SK-N-SH (cell line): ENCODE data around the gene PRELP. TPM values are rescaled to one million over a fixed set of nuclear protein-coding genes. Genes with fewer than 3 reads are reported as not detected.

ENCODE experiments used
- CTCF ChIA-PET: fragments of 300-600, 350-600 bp; formaldehyde crosslinking; extraction: SDS; loops from one replicate; lab custom pipeline; 2021; lab: Yijun Ruan, JAX
- POLR2A ChIA-PET: fragments of 350-600 bp; sonication (Branson Sonifier 250); formaldehyde crosslinking; extraction: SDS; loops from one replicate; lab custom pipeline; 2020; ENCODE audit warnings: antibody characterized with exemption, inconsistent platforms; lab: Yijun Ruan, JAX
- DNase-seq: peaks from one replicate; pipeline ENCODE4 v3.0.0; 2012
- H2AFZ ChIP-seq: fragments of 200-600 bp; sonication (generic); 2 replicates; pipeline ENCODE4 v1.8.1; 2016; ENCODE audit warnings: antibody characterized with exemption, mild to moderate bottlenecking, low read depth
- H3F3A ChIP-seq: fragments of 200-600 bp; sonication (generic); replicated peaks from 2 replicates; pipeline ENCODE3; 2016; ENCODE audit warnings: antibody characterized with exemption, mild to moderate bottlenecking; ENCODE audit not compliant: insufficient read depth
- H3K27ac ChIP-seq, 2 experiments: fragments of 200-500 bp in 1 of 2; fragments of 200-600 bp in 1 of 2; sonication (Bioruptor generic) in 1 of 2; sonication (generic), shearing (Covaris generic) in 1 of 2; 2 replicates each; pipeline versions ENCODE4 v1.5.1 to v1.6.1; 2014 to 2016; ENCODE audit warnings: low read depth in 2 of 2, inconsistent platforms in 1 of 2, low read length in 1 of 2, mild to moderate bottlenecking in 1 of 2, mixed read lengths in 1 of 2
- H3K27me3 ChIP-seq: fragments of 200-600 bp; sonication (generic), shearing (Covaris generic); 2 replicates; pipeline ENCODE4 v1.6.1; 2016; ENCODE audit warnings: mixed run types; ENCODE audit not compliant: insufficient read depth
- H3K36me3 ChIP-seq, 2 experiments: fragments of 200-500 bp in 1 of 2; fragments of 200-600 bp in 1 of 2; sonication (Bioruptor generic) in 1 of 2; sonication (generic) in 1 of 2; replicated peaks in 1 of 2; 2 replicates each; pipeline versions ENCODE3 to v1.5.1; 2014 to 2016; ENCODE audit warnings: low read length in 1 of 2, mild to moderate bottlenecking in 1 of 2; ENCODE audit not compliant: insufficient read depth in 2 of 2, control insufficient read depth in 1 of 2
- H3K4me1 ChIP-seq, 2 experiments: fragments of 200-500 bp in 1 of 2; fragments of 200-600 bp in 1 of 2; sonication (Bioruptor generic) in 1 of 2; sonication (generic), shearing (Covaris generic) in 1 of 2; 2 replicates each; pipeline versions ENCODE4 v1.5.1 to v1.6.1; 2014 to 2016; ENCODE audit warnings: low read depth in 1 of 2, low read length in 1 of 2, mixed run types in 1 of 2; ENCODE audit not compliant: insufficient read depth in 2 of 2, control insufficient read depth in 1 of 2
- H3K4me2 ChIP-seq: fragments of 200-600 bp; sonication (generic), shearing (Covaris generic); 2 replicates; pipeline ENCODE4 v1.6.1; 2017; ENCODE audit warnings: mixed run types
- H3K4me3 ChIP-seq, 2 experiments: fragments of 200-500 bp in 1 of 2; fragments of 200-600 bp in 1 of 2; sonication (Bioruptor generic) in 1 of 2; sonication (generic), shearing (Covaris generic) in 1 of 2; 2 replicates each; pipeline versions ENCODE4 v1.5.1 to v1.8.1; 2014 to 2016; ENCODE audit warnings: low read depth in 2 of 2, inconsistent platforms in 1 of 2, low read length in 1 of 2, mild to moderate bottlenecking in 1 of 2, mixed read lengths in 1 of 2, moderate library complexity in 1 of 2
- H3K79me2 ChIP-seq: fragments of 200-600 bp; sonication (generic); 2 replicates; pipeline ENCODE4 v1.8.1; 2017; ENCODE audit warnings: mild to moderate bottlenecking; ENCODE audit not compliant: insufficient read depth
- H3K9ac ChIP-seq: fragments of 200-600 bp; sonication (generic); 2 replicates; pipeline ENCODE4 v1.6.1; 2017; ENCODE audit warnings: mixed run types
- H3K9me2 ChIP-seq: fragments of 200-600 bp; sonication (generic); 2 replicates; pipeline ENCODE4 v1.6.1; 2017; ENCODE audit warnings: mixed run types
- H3K9me3 ChIP-seq: fragments of 200-600 bp; sonication (generic); 2 replicates; pipeline ENCODE4 v1.6.1; 2017; ENCODE audit warnings: mixed run types, mild to moderate bottlenecking, moderate library complexity
- H4K20me1 ChIP-seq: fragments of 200-600 bp; sonication (generic); 2 replicates; pipeline ENCODE4 v1.6.1; 2017; ENCODE audit warnings: mild to moderate bottlenecking, mixed run types; ENCODE audit not compliant: insufficient read depth
- CHD2 ChIP-seq: fragments of 150-350 bp; IDR thresholded peaks from 2 replicates; pipeline ENCODE4 v1.6.1; 2018; ENCODE audit warnings: low read length; ENCODE audit not compliant: partially characterized antibody
- ELF1 ChIP-seq: IDR thresholded peaks from 2 replicates; pipeline ENCODE4 v1.4.0; 2012
- EP300 ChIP-seq, 2 experiments: IDR thresholded peaks; 2 replicates each; pipeline versions ENCODE4 v1.4.0 to v1.6.1; 2012; ENCODE audit warnings: borderline replicate concordance in 1 of 2, low read depth in 1 of 2, low read length in 1 of 2
- FOXM1 ChIP-seq: IDR thresholded peaks from 2 replicates; pipeline ENCODE4 v1.4.0; 2012; ENCODE audit warnings: low read depth, mild to moderate bottlenecking
- GATA2 ChIP-seq: sonication (generic); formaldehyde crosslinking; IDR thresholded peaks from 2 replicates; pipeline ENCODE4 v1.5.0; 2020; ENCODE audit warnings: mild to moderate bottlenecking, missing genetic modification reagents
- JUND ChIP-seq: IDR thresholded peaks from 2 replicates; pipeline ENCODE4 v1.4.0; 2012
- MXI1 ChIP-seq: IDR thresholded peaks from 2 replicates; pipeline ENCODE4 v1.6.1; 2012; ENCODE audit warnings: mild to moderate bottlenecking, low read depth, low read length, improper control_type of control experiment
- NFIC ChIP-seq: IDR thresholded peaks from 2 replicates; pipeline ENCODE4 v1.4.0; 2012; ENCODE audit warnings: borderline replicate concordance
- POLR2AphosphoS5 ChIP-seq: IDR thresholded peaks from 2 replicates; pipeline ENCODE4 v1.6.1; 2012; ENCODE audit warnings: low read depth, low read length
- RCOR1 ChIP-seq: fragments of 150-350 bp; IDR thresholded peaks from 2 replicates; pipeline ENCODE4 v1.6.1; 2017; ENCODE audit warnings: antibody characterized with exemption, low read length
- RXRA ChIP-seq: IDR thresholded peaks from 2 replicates; pipeline ENCODE4 v1.4.0; 2012; ENCODE audit warnings: low read depth, mild to moderate bottlenecking, borderline replicate concordance
- SIN3A ChIP-seq: IDR thresholded peaks from 2 replicates; pipeline ENCODE4 v1.6.1; 2012; ENCODE audit warnings: low read depth, mild to moderate bottlenecking, low read length, moderate library complexity, borderline replicate concordance
- TCF12 ChIP-seq: IDR thresholded peaks from 2 replicates; pipeline ENCODE4 v1.4.0; 2012
- TEAD4 ChIP-seq: IDR thresholded peaks from 2 replicates; pipeline ENCODE4 v1.4.0; 2012; ENCODE audit warnings: mild to moderate bottlenecking, borderline replicate concordance; ENCODE audit not compliant: insufficient read depth
- WGBS: methylation state at CpG from one replicate; pipeline ENCODE4 v1.1.6; 2017; ENCODE audit warnings: low lambda C conversion rate; 5-methylcytosine and 5-hydroxymethylcytosine counted together
- polyA plus RNA-seq, 3 experiments: library from polyadenylated mRNA; depleted of rRNA; stranded (reverse); fragments of >200 nt; gene quantifications; 2 replicates each; pipeline ENCODE4 v1.2.3, GENCODE V29; 2012
- TF ChIP-seq, protein P1 (sequence below): fragments of 200-600 bp; sonication (generic); IDR thresholded peaks from 2 replicates; pipeline ENCODE4 v1.6.1; 2017; ENCODE audit warnings: antibody characterized with exemption, mild to moderate bottlenecking, moderate library complexity
- TF ChIP-seq, protein P2 (sequence below): IDR thresholded peaks from 2 replicates; pipeline ENCODE4 v1.4.0; 2012; ENCODE audit warnings: low read depth, borderline replicate concordance

Gene PRELP
- polyA plus RNA-seq, 1 of the 3 experiments (the other 2 are of a cell fraction) = 0.48 TPM

DNA sequence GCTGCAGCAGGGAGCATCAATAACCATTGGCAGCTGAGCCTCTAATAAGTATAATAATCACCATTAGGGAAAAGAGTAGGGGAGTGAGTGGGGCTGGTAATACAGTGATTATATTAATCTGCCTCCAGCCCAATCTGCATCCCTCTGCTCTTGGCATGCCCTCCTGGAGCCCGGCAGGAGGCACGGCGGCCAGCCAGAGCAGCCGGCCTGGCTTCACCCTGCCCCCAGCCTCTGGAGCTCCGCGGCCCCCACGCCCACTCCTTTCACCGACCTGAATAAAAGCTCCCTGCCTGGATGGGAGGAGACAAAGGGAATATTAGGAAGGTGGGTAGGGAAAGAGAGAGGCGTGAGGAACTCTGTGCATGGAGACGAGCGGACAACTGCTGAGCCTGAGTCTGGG lies 46.6 kb downstream of the PRELP start:
- Histone ChIP-seq H3F3A (peaks cover 20% of the 10 kb centered on the region), H3K4me3 (no peak overlapping the region), H4K20me1 (no peaks in the 10 kb centered on the region), H3K4me1 (peaks cover 33 to 37% of the 10 kb centered on the region in 2 experiments), H3K79me2 (no peaks in the 10 kb centered on the region), H3K9me2 (no peaks in the 10 kb centered on the region), H3K4me2 (0 out of 2 replicates have a peak overlapping the region, but pooled peaks have one; percentile 72), H3K36me3 (no peaks in the 10 kb centered on the region), H3K9me3 (no peaks in the 10 kb centered on the region), H3K27me3 (no peaks in the 10 kb centered on the region), H3K9ac (no peak overlapping the region), H3K27ac (peak overlapping the region in 1 of 2 experiments; percentile 8; a peak in 1 of 4 replicates), H2AFZ (no peak overlapping the region)
- CTCF ChIA-PET = interaction anchor here (0.6 to 10.1 kb wide), 5 partner anchors 9 to 1707 kb away, joined by 3 to 49 read pairs (median 4); no protein-coding TSS in a partner anchor
- 61% methylated on average over 11 of the region's 11 CpGs for WGBS
- POLR2A ChIA-PET = interaction anchor here (0.6 kb wide), 1 partner anchor 106 kb away, joined by 3 read pairs; no protein-coding TSS in a partner anchor
- peak; percentile 47 for DNase-seq
- TF ChIP-seq ELF1 (no peak), RCOR1 (no peak), FOXM1 (no peak), MXI1 (no peak), TEAD4 (no peak), NFIC (no peak), POLR2AphosphoS5 (no peak)

DNA sequence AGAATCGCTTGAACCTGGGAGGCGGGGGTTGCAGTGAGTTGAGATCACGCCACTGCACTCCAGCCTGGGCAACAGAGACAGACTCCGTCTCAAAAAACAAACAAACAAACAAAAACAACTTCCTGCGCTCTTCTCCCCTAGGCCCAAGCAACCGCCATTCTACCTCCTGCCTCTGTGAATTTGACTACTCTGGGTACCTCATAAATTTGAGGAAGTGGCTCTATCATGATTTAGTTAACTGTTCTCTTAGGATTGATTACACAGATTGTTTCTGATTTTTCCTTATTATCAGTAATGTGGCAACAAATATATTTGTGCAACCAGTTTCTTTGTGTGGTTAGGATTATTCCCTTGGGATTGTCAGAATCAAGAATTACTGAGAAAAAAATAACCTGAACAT lies 48.1 kb downstream of the PRELP start:
- Histone ChIP-seq H3K9me2 (no peaks in the 10 kb centered on the region), H3K9ac (no peak overlapping the region), H3K4me1 (peaks cover 33% of the 10 kb centered on the region in 2 experiments), H3K9me3 (no peaks in the 10 kb centered on the region), H3K27ac (no peak overlapping the region), H3F3A (peaks cover 14% of the 10 kb centered on the region), H3K36me3 (no peaks in the 10 kb centered on the region), H2AFZ (no peak overlapping the region), H3K79me2 (no peaks in the 10 kb centered on the region), H4K20me1 (no peaks in the 10 kb centered on the region), H3K4me2 (no peak overlapping the region), H3K4me3 (no peak overlapping the region), H3K27me3 (no peaks in the 10 kb centered on the region)
- DNase-seq = no peak
- 97% methylated on average over 6 of the region's 6 CpGs for WGBS
- TF ChIP-seq TCF12 (no peak), CHD2 (no peak), MXI1 (no peak), JUND (no peak), EP300 (IDR thresholded peaks at IDR 0.05; ENCODE audit: borderline replicate concordance in 1 of 2, low read depth in 1 of 2, low read length in 1 of 2) (no peak), SIN3A (no peak), RXRA (no peak), GATA2 (no peak)
- TF ChIP-seq, protein P1, sequence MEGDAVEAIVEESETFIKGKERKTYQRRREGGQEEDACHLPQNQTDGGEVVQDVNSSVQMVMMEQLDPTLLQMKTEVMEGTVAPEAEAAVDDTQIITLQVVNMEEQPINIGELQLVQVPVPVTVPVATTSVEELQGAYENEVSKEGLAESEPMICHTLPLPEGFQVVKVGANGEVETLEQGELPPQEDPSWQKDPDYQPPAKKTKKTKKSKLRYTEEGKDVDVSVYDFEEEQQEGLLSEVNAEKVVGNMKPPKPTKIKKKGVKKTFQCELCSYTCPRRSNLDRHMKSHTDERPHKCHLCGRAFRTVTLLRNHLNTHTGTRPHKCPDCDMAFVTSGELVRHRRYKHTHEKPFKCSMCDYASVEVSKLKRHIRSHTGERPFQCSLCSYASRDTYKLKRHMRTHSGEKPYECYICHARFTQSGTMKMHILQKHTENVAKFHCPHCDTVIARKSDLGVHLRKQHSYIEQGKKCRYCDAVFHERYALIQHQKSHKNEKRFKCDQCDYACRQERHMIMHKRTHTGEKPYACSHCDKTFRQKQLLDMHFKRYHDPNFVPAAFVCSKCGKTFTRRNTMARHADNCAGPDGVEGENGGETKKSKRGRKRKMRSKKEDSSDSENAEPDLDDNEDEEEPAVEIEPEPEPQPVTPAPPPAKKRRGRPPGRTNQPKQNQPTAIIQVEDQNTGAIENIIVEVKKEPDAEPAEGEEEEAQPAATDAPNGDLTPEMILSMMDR = no peak
- TF ChIP-seq, protein P2, sequence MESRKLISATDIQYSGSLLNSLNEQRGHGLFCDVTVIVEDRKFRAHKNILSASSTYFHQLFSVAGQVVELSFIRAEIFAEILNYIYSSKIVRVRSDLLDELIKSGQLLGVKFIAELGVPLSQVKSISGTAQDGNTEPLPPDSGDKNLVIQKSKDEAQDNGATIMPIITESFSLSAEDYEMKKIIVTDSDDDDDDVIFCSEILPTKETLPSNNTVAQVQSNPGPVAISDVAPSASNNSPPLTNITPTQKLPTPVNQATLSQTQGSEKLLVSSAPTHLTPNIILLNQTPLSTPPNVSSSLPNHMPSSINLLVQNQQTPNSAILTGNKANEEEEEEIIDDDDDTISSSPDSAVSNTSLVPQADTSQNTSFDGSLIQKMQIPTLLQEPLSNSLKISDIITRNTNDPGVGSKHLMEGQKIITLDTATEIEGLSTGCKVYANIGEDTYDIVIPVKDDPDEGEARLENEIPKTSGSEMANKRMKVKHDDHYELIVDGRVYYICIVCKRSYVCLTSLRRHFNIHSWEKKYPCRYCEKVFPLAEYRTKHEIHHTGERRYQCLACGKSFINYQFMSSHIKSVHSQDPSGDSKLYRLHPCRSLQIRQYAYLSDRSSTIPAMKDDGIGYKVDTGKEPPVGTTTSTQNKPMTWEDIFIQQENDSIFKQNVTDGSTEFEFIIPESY = no peak
- ChIA-PET CTCF (no interaction called here), POLR2A (no interaction called here)
